HG02973 (cell line): Measurements from ENCODE around the gene SZT2.

Source experiments
- ATAC-seq: cut with Tn5 transposase; IDR thresholded peaks from one replicate; pipeline ENCODE4 v1.9.1; 2021; ENCODE audit warnings: moderate library complexity; ENCODE audit not compliant: unreplicated experiment

SZT2 gene

DNA sequence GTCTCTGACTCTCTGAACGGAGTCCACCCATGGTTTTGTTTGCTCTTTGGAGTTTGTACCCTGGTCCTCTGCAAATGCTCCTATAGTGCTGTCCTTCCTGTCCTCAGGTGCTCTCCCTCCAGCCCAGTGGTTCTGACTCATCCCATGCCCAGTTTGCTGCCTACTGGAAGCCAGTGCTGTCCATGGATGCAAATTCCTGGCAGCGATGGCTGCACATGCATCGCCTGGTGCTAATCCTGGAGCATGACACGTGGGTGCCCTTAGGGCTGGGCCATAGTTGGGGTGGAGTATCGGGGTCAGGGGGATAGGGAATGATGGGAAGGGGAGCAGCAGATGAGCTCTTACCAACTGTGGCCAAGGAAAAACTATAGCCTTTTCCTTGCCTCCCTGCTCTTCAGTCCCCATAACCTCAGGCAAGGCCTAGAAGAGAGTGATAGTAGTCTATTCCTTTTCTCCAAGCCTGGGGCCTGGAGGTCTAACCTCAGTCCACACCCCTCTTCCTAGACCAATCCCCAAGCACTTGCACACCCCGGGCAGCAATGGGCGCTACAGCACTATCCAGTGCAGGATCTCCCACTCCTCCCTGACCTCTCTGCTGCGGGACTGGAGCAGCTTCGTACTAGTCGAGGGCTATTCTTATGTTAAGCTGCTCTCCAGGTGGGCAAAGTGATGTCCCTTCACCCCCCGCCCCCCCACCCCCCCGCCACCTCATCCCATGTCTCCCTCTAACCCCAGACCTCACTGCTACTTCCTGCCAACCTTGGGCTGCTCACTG is 32.5 kb downstream of the SZT2 start:
- ATAC-seq, result no peak

DNA sequence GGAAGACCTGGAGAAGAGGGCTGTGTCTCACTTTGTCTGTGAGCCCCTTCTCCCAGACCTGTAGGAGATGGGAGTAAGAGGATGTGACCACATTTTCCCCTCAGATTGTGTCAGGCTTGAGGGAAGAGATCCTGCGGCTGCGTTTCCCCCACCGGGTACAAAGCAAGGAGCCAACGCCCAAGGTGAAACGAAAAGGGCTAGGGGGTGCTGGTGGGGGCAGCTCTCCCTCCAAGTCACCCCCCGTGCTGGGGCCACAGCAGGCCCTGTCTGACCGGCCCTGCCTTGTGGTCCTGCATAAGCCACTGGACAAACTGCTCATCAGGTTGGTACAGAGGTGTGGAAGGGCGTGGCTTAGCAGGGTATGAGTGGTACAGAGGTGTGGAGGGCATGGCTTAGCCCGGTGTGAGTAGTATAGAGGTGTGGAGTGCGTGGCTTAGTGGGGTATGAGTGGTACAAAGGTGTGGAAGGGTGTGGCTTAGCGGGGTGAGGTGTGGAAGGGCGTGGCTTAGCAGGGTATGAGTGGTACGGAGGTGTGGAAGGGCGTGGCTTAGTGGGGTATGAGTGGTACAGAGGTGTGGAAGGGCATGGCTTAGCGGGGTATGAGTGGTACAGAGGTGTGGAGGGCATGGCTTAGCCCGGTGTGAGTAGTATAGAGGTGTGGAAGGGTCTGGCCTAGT is 33.4 kb downstream of the SZT2 start:
- no peak for ATAC-seq

DNA sequence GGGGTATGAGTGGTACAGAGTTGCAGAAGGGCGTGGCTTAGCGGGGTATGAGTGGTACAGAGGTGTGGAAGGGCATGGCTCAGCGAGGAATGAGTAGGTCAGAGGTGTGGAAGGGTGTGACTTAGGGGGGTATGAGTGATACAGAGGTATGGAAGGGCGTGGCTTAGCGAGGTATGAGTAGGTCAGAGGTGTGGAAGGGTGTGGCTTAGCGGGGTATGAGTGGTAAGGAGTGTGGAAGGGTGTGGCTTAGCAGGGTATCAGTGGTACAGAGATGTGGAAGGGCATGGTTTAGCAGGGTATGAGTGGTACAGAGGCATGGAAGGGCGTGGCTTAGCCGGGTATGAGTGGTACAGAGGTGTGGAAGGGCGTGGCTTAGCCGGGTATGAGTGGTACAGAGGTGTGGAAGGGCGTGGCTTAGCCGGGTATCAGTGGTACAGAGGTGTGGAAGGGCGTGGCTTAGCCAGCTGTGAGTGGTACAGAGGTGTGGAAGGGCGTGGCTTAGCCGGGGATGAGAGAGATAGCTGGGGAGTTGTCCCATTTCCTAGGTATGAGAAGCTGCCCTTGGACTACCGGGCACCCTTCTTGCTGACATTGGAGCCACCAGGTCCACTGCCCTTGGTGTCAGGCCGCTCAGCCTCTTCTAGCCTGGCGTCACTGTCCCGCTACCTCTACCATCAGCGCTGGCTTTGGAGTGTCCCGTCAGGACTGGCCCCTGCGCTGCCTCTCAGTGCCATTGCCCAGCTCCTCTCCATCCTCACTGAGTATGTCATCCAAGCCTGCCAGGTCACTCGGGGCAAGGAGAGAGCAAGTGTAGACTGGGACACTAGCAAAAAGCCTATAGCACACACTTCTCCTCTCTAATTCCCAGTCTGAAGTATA is 34.2 kb downstream of the SZT2 start:
- no peak for ATAC-seq

DNA sequence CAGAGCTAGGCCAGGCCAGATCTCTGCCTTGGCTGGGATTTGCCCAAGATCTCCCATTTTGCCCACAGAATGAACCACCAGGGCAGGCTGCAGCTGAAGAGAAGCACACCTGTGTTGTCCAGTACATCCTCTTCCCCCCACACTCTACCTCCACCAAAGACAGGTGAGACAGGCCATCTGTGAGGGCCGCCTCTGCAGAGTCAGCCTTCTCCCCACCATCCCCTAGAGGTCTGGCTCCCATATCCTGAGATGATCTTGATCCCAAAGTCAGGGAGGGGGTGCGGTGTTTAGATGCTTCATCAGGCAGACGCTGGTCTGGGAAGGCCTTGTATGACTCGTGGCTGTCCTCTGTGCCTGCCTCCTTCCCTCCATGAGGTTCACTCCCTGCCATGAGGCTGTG is 35.3 kb downstream of the SZT2 start:
- no peak for ATAC-seq

GRCh38 chr1:43426221-43426620 is 36.5 kb downstream of the SZT2 start:
- ATAC-seq, result no peak

DNA sequence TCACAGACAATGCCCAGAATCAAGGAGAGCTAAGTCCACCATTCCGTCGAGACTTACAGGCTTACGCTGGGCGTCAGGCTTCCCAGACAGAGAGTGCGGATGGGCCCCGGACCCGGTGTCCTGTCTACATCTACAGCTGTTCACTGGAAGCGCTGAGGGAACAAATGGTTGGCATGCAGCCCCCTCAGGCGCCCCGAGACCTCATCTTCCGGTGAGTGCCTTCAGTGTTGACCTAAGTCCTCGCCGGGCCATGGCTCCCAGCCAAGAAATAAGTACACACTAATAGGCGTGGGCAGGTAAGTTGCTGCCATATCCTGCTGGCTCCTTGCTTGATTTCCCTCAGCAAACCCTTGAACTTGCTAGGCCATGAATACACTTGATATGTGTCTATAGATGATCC is 37.8 kb downstream of the SZT2 start:
- ATAC-seq, result no peak

DNA sequence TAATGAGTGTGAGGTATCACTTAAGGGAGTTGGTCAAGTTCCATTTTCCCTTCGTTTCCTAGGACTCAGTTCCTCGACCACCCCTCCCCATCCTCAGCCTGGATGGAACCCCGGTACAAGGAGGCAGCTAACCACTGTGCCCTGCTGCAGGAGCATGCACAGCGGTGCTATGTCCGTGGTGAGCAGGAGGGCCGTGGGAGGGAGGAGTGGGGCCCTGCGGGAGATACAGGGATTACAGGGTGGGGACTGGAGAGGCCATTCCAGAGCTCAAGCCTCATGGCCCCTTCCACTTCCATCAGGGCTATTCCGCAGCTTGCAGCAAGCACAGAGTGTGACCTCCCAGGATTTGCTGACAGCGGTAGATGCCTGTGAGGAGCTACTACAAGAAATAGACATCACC is 38.2 kb downstream of the SZT2 start:
- no peak for ATAC-seq

GRCh38 chr1:43430831-43431230 is 41.1 kb downstream of the SZT2 start:
- ATAC-seq, result no peak

GRCh38 chr1:43431676-43432075 is 42.0 kb downstream of the SZT2 start:
- ATAC-seq, result no peak

DNA sequence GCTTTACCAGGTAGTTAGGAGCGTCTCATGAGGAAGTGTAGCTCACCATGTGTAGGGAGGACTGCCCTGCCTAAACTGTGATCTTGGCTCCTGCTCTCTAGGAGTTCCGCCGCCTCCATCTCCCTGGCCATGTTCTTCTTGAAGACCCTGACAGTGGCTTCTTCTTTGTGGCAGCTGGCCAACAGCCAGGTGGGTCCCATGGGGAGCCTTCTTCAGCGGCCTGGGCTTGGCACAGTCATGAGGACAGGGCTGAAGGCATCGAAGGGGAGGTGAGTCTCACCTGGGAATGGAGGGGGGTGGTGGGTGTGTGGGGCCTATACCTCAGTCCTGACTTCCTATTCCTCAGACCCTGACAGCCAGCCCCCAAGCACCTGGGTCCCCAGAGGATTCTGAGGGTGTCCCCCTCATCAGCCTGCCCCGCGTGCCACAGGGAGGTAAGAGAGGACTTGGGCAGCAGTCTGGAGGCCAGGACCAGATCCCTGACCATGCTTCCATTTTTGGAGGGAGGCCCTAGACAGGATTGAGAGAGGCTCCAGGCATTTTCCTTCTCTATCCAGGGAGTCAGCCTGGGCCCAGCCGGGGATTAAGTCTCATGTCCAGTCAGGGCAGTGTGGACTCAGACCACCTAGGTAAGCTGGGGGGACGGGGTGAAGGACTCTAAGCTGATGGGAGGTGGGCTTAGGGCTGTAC is 42.6 kb downstream of the SZT2 start:
- ATAC-seq, result no peak

GRCh38 chr1:43432907-43433306 is 43.2 kb downstream of the SZT2 start:
- ATAC-seq, result no peak

- ATAC-seq, result no peak
Observed at GRCh38 chr1:43434256-43434655, 44.6 kb downstream of the SZT2 start.

DNA sequence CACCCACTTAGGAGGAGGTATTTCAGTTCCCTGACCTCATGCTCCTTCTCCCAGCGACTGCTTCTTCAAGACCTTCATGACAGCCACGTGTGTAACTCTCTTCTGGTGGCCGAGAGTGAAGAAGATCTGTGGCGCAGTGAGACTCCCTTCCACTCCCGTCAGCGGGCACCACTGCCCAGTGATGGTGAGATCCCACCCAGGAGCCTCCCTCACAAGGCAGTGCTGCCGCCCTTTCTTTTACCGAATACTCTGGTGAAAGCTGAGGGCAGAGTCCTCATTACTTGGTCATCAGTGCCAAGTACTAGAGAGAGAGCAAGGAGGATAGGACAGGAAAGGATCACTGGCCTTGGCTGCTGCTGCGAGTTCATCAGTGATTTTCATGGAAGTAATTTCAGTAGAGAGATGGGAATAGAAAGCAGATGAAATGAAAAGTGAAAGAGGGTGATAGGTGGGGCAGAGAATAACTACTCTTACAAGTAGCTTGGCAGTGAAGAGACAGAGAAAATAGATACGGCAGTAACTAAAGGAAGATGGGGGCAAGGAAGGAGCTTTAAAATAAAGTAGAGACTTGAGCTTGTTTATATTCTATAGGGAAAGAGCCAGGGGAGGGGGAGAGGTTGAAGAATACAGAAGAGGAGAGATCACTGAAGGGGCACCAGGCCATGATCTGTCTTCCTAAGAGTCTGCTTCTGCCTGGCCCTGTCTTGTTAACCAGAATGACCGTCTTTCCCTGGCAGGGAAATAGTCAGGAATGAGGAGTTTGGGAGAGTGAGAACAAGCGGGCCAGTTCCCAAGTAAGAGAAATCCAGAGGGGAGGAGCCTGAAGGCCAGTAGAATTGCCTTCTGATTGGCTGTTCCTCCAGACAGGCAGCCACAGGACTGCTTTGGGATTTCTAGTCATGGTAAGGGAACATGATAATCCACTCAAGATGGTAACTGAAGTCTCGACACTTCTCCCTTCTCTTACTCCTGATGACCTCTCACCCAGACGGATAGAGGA is 45.7 kb downstream of the SZT2 start:
- no peak for ATAC-seq

- no peak for ATAC-seq
Observed at GRCh38 chr1:43436371-43436770, 46.7 kb downstream of the SZT2 start.

GRCh38 chr1:43437031-43437973 is 47.6 kb downstream of the SZT2 start:
- ATAC-seq, result no peak

DNA sequence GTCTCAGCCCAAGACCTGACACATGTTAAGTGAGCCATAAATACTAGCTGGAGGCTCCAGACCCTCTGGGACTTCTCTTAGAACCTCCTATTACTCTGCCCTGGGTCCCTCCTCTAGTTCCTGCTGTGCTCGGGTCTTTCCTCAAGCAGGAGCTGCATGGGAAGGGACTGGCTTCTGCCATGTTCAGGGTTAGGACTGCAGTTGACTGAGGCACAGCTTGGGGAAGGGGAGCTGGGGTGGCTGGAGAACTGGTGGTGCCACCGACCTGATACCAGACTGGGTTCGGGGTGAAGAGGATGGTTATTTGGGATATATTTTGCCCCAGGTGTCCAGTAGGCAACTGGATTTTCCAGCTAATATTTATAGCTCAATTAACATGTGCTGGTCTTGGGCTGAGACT is 48.3 kb downstream of the SZT2 start:
- ATAC-seq, result no peak

GRCh38 chr1:43438576-43438952 is 48.9 kb downstream of the SZT2 start:
- ATAC-seq, result no peak

GRCh38 chr1:43438953-43439581 is 49.4 kb downstream of the SZT2 start:
- no peak for ATAC-seq
